GM12878 (cell line): ENCODE measurements around the gene ZNRF3. TPM values are rescaled to one million over a fixed set of nuclear protein-coding genes. Genes with fewer than 3 reads are reported as not detected.

Source experiments
- ATAC-seq: fragments of 200-7000 bp; cut with Tn5 transposase; 3 replicates; pipeline ENCODE4 v1.9.1; 2020; ENCODE audit warnings: mild to moderate bottlenecking, moderate library complexity
- BruUV-seq: library from RNA; stranded (reverse); fragments of 400-500 nt; replicated peaks from 2 replicates; lab custom pipeline; 2021; lab: Mats Ljungman, UMichigan
- CTCF ChIA-PET: fragments of 300-600 bp; sonication (Branson Sonifier 250); formaldehyde crosslinking; extraction: SDS; loops from one replicate; lab custom pipeline; 2021; ENCODE audit warnings: inconsistent platforms; lab: Yijun Ruan, JAX
- POLR2A ChIA-PET: fragments of 350-600 bp; formaldehyde crosslinking; extraction: SDS; loops from one replicate; lab custom pipeline; 2021; ENCODE audit warnings: inconsistent platforms; lab: Charles Lee
- RAD21 ChIA-PET: fragments of 300-600 bp; sonication (Branson Sonifier 250); formaldehyde crosslinking; loops from one replicate; lab custom pipeline; 2023; ENCODE audit warnings: antibody characterized with exemption; ENCODE audit not compliant: unreplicated experiment; lab: Charles Lee
- SMC1A ChIA-PET: fragments of 300-600 bp; sonication (Branson Sonifier 250); formaldehyde crosslinking; loops from one replicate; lab custom pipeline; 2023; ENCODE audit not compliant: unreplicated experiment, uncharacterized antibody; lab: Charles Lee
- DNase-seq: peaks from one replicate; pipeline ENCODE4 v3.0.0-alpha.2; 2011; ENCODE audit warnings: low read depth, low spot score
- FAIRE-seq: peaks from 3 replicates; lab custom pipeline; 2011; peaks lifted over from hg19 to GRCh38; lab: Jason Lieb, UNC
- H2AFZ ChIP-seq: 2 replicates; pipeline ENCODE4 v1.6.0; 2011; ENCODE audit warnings: low read depth, low read length, control low read depth; ENCODE audit not compliant: control insufficient read depth
- H3K27ac ChIP-seq: 2 replicates; pipeline ENCODE4 v1.5.1; 2011; ENCODE audit warnings: control low read depth; ENCODE audit not compliant: control insufficient read depth, insufficient read depth
- H3K27me3 ChIP-seq, 2 experiments: replicated peaks in 1 of 2; 2 replicates each; pipeline versions ENCODE4 v1.6.0 to v1.6.1; 2011; ENCODE audit warnings: low read length in 1 of 2; ENCODE audit not compliant: control insufficient read depth in 2 of 2, insufficient read depth in 2 of 2
- H3K36me3 ChIP-seq, 2 experiments: 2 replicates each; pipeline ENCODE4 v1.5.1; 2011; ENCODE audit warnings: low read length in 1 of 2; ENCODE audit not compliant: control insufficient read depth in 2 of 2, insufficient read depth in 2 of 2
- H3K4me1 ChIP-seq: 2 replicates; pipeline ENCODE4 v1.6.1; 2011; ENCODE audit warnings: mild to moderate bottlenecking, low read length, moderate library complexity, mixed read lengths; ENCODE audit not compliant: control insufficient read depth, insufficient read depth
- H3K4me2 ChIP-seq: 2 replicates; pipeline ENCODE4 v1.6.0; 2011; ENCODE audit warnings: control low read depth; ENCODE audit not compliant: control insufficient read depth, insufficient read depth
- H3K4me3 ChIP-seq: fragments of 200-600 bp; sonication (generic); 2 replicates; pipeline ENCODE4 v1.5.1; 2016
- H3K79me2 ChIP-seq: 2 replicates; pipeline ENCODE4 v1.6.0; 2011; ENCODE audit warnings: low read length; ENCODE audit not compliant: control insufficient read depth, insufficient read depth
- H3K9ac ChIP-seq: 2 replicates; pipeline ENCODE4 v1.8.0; 2011; ENCODE audit warnings: low read length, control low read depth, mixed read lengths; ENCODE audit not compliant: control insufficient read depth, insufficient read depth
- H3K9me3 ChIP-seq: replicated peaks from 3 replicates; pipeline ENCODE4 v1.5.1; 2011; ENCODE audit warnings: mild to moderate bottlenecking, low read length; ENCODE audit not compliant: control insufficient read depth, insufficient read depth
- H4K20me1 ChIP-seq: 2 replicates; pipeline ENCODE4 v1.6.0; 2011; ENCODE audit not compliant: control insufficient read depth, insufficient read depth
- CEBPB ChIP-seq, 2 experiments: fragments of 150-350 bp in 1 of 2; IDR thresholded peaks; 2 replicates each; pipeline ENCODE4 v1.6.1; 2012 to 2014; ENCODE audit warnings: low read depth in 2 of 2, low read length in 2 of 2, borderline replicate concordance in 1 of 2, inconsistent platforms in 1 of 2
- DPF2 ChIP-seq: fragments of 450-650 bp; IDR thresholded peaks from 2 replicates; pipeline ENCODE4 v1.6.1; 2017; ENCODE audit warnings: mild to moderate bottlenecking
- MEF2B ChIP-seq: fragments of 450-650 bp; IDR thresholded peaks from 2 replicates; pipeline ENCODE4 v1.6.1; 2018; ENCODE audit warnings: mild to moderate bottlenecking, moderate library complexity; ENCODE audit not compliant: partially characterized antibody, poor library complexity, severe bottlenecking
- NR2C1 ChIP-seq: fragments of 450-650 bp; IDR thresholded peaks from 2 replicates; pipeline ENCODE4 v1.6.1; 2017; ENCODE audit warnings: antibody characterized with exemption, mild to moderate bottlenecking, moderate library complexity
- NR2C2 ChIP-seq: IDR thresholded peaks from 2 replicates; pipeline ENCODE4 v1.6.1; 2011; ENCODE audit warnings: borderline replicate concordance, low read depth; ENCODE audit not compliant: control insufficient read depth, insufficient read length
- SMC3 ChIP-seq: IDR thresholded peaks from 2 replicates; pipeline ENCODE4 v1.6.1; 2011; ENCODE audit warnings: low read length, improper control_type of control experiment, borderline replicate concordance
- STAT3 ChIP-seq: IDR thresholded peaks from 2 replicates; pipeline ENCODE4 v1.6.1; 2011; ENCODE audit warnings: low read depth, low read length, improper control_type of control experiment
- TCF3 ChIP-seq: IDR thresholded peaks from 2 replicates; pipeline ENCODE4 v1.6.1; 2012; ENCODE audit warnings: low read depth, mild to moderate bottlenecking, low read length, borderline replicate concordance; ENCODE audit not compliant: insufficient read depth
- ZNF384 ChIP-seq: IDR thresholded peaks from 2 replicates; pipeline ENCODE4 v1.6.1; 2012; ENCODE audit warnings: low read depth, mild to moderate bottlenecking, low read length, improper control_type of control experiment, borderline replicate concordance
- WGBS: methylation state at CpG from one replicate; pipeline ENCODE4 v1.1.6; 2016; ENCODE audit warnings: low lambda C conversion rate; ENCODE audit not compliant: insufficient replicate concordance, insufficient coverage; ENCODE audit errors: missing lambda C conversion rate; 5-methylcytosine and 5-hydroxymethylcytosine counted together
- in situ Hi-C: fragments of 300-500 bp; cut with MboI; formaldehyde crosslinking; loops from 9 replicates; pipeline ENCODE4 v1.14.3; 2018; ENCODE audit warnings: mixed read lengths
- intact Hi-C: fragments of 100-400 bp; cut with micrococcal nuclease; formaldehyde crosslinking; loops from one replicate; pipeline ENCODE4 v1.14.2; 2022; ENCODE audit not compliant: unreplicated experiment
- polyA plus RNA-seq, 11 experiments: library from polyadenylated mRNA; depleted of rRNA in 4 of 11; unstranded in 6 of 11; stranded (reverse) in 5 of 11; fragments of >200 nt; fragmentation: Nextera tagmentation in 4 of 11; fragmentation: Illumina TruSeq in 1 of 11; extraction: Ambion mirVana in 4 of 11; extraction: Trizol in 1 of 11; gene quantifications; 1 replicate in 1 of 11; 2 replicates in 10 of 11; pipeline versions ENCODE4 v1.2.1 to v1.2.3, GENCODE V29; 2011 to 2016; ENCODE audit warnings: inconsistent platforms in 2 of 11, missing spikeins in 2 of 11, low read depth in 1 of 11
- total RNA-seq, 4 experiments: library from RNA; depleted of rRNA in 3 of 4; stranded (reverse); fragments of >200 nt in 3 of 4; fragmentation: Illumina TruSeq in 1 of 4; extraction: Trizol in 1 of 4; gene quantifications; 2 replicates each; pipeline versions ENCODE4 v1.2.1 to v1.2.3, GENCODE V29; 2013 to 2021
- TF ChIP-seq, protein P1 (sequence below), 3 experiments: IDR thresholded peaks in 2 of 3; conservative IDR thresholded peaks in 1 of 3; 2 replicates each; pipeline ENCODE4 v1.5.1; 2011; ENCODE audit warnings: low read depth in 3 of 3, low read length in 3 of 3, mild to moderate bottlenecking in 3 of 3, control low read depth in 2 of 3, moderate library complexity in 2 of 3, inconsistent platforms in 1 of 3, mixed read lengths in 1 of 3; ENCODE audit not compliant: control insufficient read depth in 2 of 3, insufficient read depth in 1 of 3; ENCODE audit errors: extremely low read depth in 1 of 3
- TF ChIP-seq, protein P2 (sequence below): fragments of 450-650 bp; IDR thresholded peaks from 2 replicates; pipeline ENCODE4 v1.6.1; 2018; ENCODE audit warnings: mild to moderate bottlenecking, low read depth, moderate library complexity; ENCODE audit not compliant: partially characterized antibody

ZNRF3 gene
- total and polyA plus RNA-seq, 10 of the 15 experiments (the other 5 are each of a cell fraction or from before 2014, with no cell fraction given) = 0.05 to 2.4 (median 0.46) TPM

DNA sequence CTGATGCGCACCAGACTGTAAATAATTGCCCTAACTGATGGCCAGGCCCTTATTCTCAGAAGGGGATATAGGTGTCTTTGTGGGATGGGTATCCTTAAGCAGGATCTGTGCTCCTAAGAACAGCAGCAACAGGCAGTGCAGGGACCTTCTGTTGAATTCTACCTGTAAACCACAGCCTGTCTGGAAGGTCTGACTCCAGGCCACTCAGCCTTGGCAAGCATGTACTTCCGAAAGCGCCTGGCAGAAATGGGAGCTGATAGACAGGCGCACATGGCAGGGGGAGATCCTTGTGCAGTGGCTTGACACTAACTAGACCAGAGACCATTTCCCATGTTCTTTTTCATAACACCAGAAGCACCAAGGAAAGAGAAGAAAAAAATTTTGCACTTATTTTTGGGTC lies 119.2 kb downstream of the ZNRF3 start (continued):
- TF ChIP-seq, protein P1, sequence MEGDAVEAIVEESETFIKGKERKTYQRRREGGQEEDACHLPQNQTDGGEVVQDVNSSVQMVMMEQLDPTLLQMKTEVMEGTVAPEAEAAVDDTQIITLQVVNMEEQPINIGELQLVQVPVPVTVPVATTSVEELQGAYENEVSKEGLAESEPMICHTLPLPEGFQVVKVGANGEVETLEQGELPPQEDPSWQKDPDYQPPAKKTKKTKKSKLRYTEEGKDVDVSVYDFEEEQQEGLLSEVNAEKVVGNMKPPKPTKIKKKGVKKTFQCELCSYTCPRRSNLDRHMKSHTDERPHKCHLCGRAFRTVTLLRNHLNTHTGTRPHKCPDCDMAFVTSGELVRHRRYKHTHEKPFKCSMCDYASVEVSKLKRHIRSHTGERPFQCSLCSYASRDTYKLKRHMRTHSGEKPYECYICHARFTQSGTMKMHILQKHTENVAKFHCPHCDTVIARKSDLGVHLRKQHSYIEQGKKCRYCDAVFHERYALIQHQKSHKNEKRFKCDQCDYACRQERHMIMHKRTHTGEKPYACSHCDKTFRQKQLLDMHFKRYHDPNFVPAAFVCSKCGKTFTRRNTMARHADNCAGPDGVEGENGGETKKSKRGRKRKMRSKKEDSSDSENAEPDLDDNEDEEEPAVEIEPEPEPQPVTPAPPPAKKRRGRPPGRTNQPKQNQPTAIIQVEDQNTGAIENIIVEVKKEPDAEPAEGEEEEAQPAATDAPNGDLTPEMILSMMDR (IDR thresholded peaks at IDR 0.05 in 2 of 3, conservative IDR thresholded peaks at IDR 0.05 in 1 of 3; ENCODE audit: control insufficient read depth in 2 of 3, extremely low read depth in 1 of 3, insufficient read depth in 1 of 3, low read depth in 3 of 3, low read length in 3 of 3) = no peak
- TF ChIP-seq MEF2B = no peak
- TF ChIP-seq TCF3 = no peak
- no peak for TF ChIP-seq STAT3

DNA sequence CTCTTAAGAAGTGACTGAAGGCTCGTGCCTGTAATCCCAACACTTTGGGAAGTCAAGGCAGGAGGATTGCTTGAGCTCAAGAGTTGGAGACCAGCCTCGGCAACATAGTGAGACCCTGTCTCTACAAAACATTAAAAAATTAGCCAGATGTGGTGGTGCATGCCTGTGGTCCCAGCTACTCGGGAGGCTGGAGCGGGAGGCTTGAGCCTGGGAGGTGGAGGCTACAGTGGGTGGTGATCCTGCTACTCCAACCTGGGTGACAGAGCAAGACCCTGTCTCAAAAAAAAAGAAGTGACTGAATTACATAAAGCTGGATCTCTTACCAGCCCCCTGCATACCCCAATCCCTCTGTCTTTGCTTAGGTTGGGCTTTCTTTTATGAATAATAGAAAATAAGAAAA lies 120.2 kb downstream of the ZNRF3 start:
- no peak overlapping the region for H3K27ac ChIP-seq
- H3K79me2 ChIP-seq = no peaks in the 10 kb centered on the region
- H3K4me2 ChIP-seq = no peak overlapping the region
- no peak for FAIRE-seq
- BruUV-seq = no TSS peak
- no peaks in the 10 kb centered on the region for H3K9me3 ChIP-seq
- H4K20me1 ChIP-seq = no peaks in the 10 kb centered on the region
- no peaks in the 10 kb centered on the region for H3K27me3 ChIP-seq
- DNase-seq = no peak
- ChIA-PET RAD21 (interaction anchor here (1.4 to 2.2 kb wide), 2 partner anchors 11 to 38 kb away, joined by 4 to 7 read pairs; no protein-coding TSS in a partner anchor), POLR2A (interaction anchor here (0.7 to 1.2 kb wide), 2 partner anchors 11 to 26 kb away, joined by 3 to 4 read pairs; no protein-coding TSS in a partner anchor), SMC1A (interaction anchor here (4.5 to 6.9 kb wide), 2 partner anchors 10 to 14 kb away, joined by 24 to 50 read pairs; no protein-coding TSS in a partner anchor), CTCF (interaction anchor here (1.0 to 2.7 kb wide), 3 partner anchors 10 to 150 kb away, joined by 3 to 13 read pairs (median 4); no protein-coding TSS in a partner anchor)
- H3K9ac ChIP-seq = no peak overlapping the region
- no peaks in the 10 kb centered on the region for H3K36me3 ChIP-seq
- ATAC-seq = no peak
- H3K4me1 ChIP-seq = no peaks in the 10 kb centered on the region
- no peak overlapping the region for H3K4me3 ChIP-seq
- 57% methylated on average over 4 of the region's 4 CpGs for WGBS
- H2AFZ ChIP-seq = no peak overlapping the region
- in situ Hi-C loops = no loop called here
- TF ChIP-seq NR2C2 (no peak), DPF2 (no peak), SMC3 (no peak), NR2C1 (no peak), MEF2B (no peak), CEBPB (IDR thresholded peaks at IDR 0.05; ENCODE audit: borderline replicate concordance in 1 of 2, low read depth in 2 of 2, low read length in 2 of 2) (no peak), ZNF384 (no peak)
- TF ChIP-seq, protein P2, sequence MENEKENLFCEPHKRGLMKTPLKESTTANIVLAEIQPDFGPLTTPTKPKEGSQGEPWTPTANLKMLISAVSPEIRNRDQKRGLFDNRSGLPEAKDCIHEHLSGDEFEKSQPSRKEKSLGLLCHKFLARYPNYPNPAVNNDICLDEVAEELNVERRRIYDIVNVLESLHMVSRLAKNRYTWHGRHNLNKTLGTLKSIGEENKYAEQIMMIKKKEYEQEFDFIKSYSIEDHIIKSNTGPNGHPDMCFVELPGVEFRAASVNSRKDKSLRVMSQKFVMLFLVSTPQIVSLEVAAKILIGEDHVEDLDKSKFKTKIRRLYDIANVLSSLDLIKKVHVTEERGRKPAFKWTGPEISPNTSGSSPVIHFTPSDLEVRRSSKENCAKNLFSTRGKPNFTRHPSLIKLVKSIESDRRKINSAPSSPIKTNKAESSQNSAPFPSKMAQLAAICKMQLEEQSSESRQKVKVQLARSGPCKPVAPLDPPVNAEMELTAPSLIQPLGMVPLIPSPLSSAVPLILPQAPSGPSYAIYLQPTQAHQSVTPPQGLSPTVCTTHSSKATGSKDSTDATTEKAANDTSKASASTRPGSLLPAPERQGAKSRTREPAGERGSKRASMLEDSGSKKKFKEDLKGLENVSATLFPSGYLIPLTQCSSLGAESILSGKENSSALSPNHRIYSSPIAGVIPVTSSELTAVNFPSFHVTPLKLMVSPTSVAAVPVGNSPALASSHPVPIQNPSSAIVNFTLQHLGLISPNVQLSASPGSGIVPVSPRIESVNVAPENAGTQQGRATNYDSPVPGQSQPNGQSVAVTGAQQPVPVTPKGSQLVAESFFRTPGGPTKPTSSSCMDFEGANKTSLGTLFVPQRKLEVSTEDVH = no peak
- TF ChIP-seq, all 136 proteins: peak for 0
- intact Hi-C loops = no loop called here
